Mucosa of rectum (tissue), 2 donors: Measurements from ENCODE around the gene ALKAL2.

Experiments
- H3K27ac ChIP-seq, 2 donors: one replicate each; pipeline ENCODE4 v1.7.0; 2013; ENCODE audit warnings: inconsistent platforms in 2 of 2, low read depth in 2 of 2, low read length in 2 of 2
- H3K27me3 ChIP-seq, 2 donors: one replicate each; pipeline ENCODE4 v1.7.0; 2013; ENCODE audit warnings: low read length in 2 of 2; ENCODE audit not compliant: control insufficient read depth in 2 of 2, insufficient read depth in 2 of 2
- H3K36me3 ChIP-seq, 2 donors: one replicate each; pipeline ENCODE4 v1.7.0; 2013; ENCODE audit warnings: low read length in 2 of 2; ENCODE audit not compliant: control insufficient read depth in 2 of 2, insufficient read depth in 2 of 2
- H3K4me1 ChIP-seq, 2 donors: one replicate each; pipeline ENCODE4 v1.7.0; 2013; ENCODE audit warnings: low read length in 2 of 2, mild to moderate bottlenecking in 1 of 2; ENCODE audit not compliant: control insufficient read depth in 2 of 2, insufficient read depth in 2 of 2
- H3K4me3 ChIP-seq, 2 donors: one replicate each; pipeline ENCODE4 v1.7.0; 2013; ENCODE audit warnings: low read length in 2 of 2
- H3K9ac ChIP-seq, 2 donors: one replicate each; pipeline ENCODE4 v1.7.0; 2013; ENCODE audit warnings: low read length in 2 of 2, low read depth in 1 of 2, mild to moderate bottlenecking in 1 of 2
- H3K9me3 ChIP-seq, 2 donors: one replicate each; pipeline ENCODE4 v1.7.0; 2013; ENCODE audit warnings: low read length in 2 of 2; ENCODE audit not compliant: control insufficient read depth in 2 of 2
- donor health status: healthy.
- donor health status: Normal muscosa, but diverticular disease.

The ALKAL2 gene

GRCh38 chr2:296354-296753 lies 8.5 kb upstream of the ALKAL2 start:
- H3K36me3 ChIP-seq, result no peaks in the 10 kb centered on the region
- no peak overlapping the region for H3K27ac ChIP-seq

GRCh38 chr2:295090-295489 lies 7.2 kb upstream of the ALKAL2 start:
- Histone ChIP-seq H3K9ac (no peak overlapping the region), H3K9me3 (no peaks in the 10 kb centered on the region), H3K4me1 (no peaks in the 10 kb centered on the region), H3K27ac (no peak overlapping the region), H3K4me3 (no peak overlapping the region), H3K36me3 (no peaks in the 10 kb centered on the region), H3K27me3 (peaks cover 7 to 12% of the 10 kb centered on the region in 2 donors)

More at GRCh38 chr2:296354-296753, 8.5 kb upstream of the ALKAL2 start:
- H3K27me3 ChIP-seq, result peaks cover 6 to 12% of the 10 kb centered on the region in 2 donors
- no peaks in the 10 kb centered on the region for H3K9me3 ChIP-seq
- H3K4me1 ChIP-seq, result no peaks in the 10 kb centered on the region
- H3K4me3 ChIP-seq, result no peak overlapping the region
- no peak overlapping the region for H3K9ac ChIP-seq

- H3K9me3 ChIP-seq, result no peaks in the 10 kb centered on the region
- no peak overlapping the region for H3K27ac ChIP-seq
- H3K36me3 ChIP-seq, result no peaks in the 10 kb centered on the region
- H3K9ac ChIP-seq, result peak overlapping the region in 1 of 2 donors; percentile 12
- H3K4me1 ChIP-seq, result peaks cover 10% of the 10 kb centered on the region in 2 donors
- H3K4me3 ChIP-seq, result peak overlapping the region; percentile 57 to 71
- H3K27me3 ChIP-seq, result peaks cover 16 to 32% of the 10 kb centered on the region in 2 donors
These were observed 2.3 kb upstream of the ALKAL2 start for GRCh38 chr2:290090-290722.

GRCh38 chr2:289362-290089 lies 1.6 kb upstream of the ALKAL2 start:
- Histone ChIP-seq H3K36me3 (no peaks in the 10 kb centered on the region), H3K9ac (peak overlapping the region; percentile 12 to 32), H3K4me1 (peaks cover 10% of the 10 kb centered on the region in 2 donors), H3K27ac (peak overlapping the region in 1 of 2 donors; percentile 38), H3K27me3 (peaks cover 16 to 29% of the 10 kb centered on the region in 2 donors), H3K4me3 (peak overlapping the region; percentile 57 to 71), H3K9me3 (no peaks in the 10 kb centered on the region)

GRCh38 chr2:288758-289361 lies 969 bp upstream of the ALKAL2 start:
- peak overlapping the region; percentile 57 to 71 for H3K4me3 ChIP-seq
- H3K36me3 ChIP-seq, result no peaks in the 10 kb centered on the region
- no peaks in the 10 kb centered on the region for H3K9me3 ChIP-seq
- peaks cover 16 to 29% of the 10 kb centered on the region in 2 donors for H3K27me3 ChIP-seq
- peaks cover 10% of the 10 kb centered on the region in 2 donors for H3K4me1 ChIP-seq
- H3K9ac ChIP-seq, result no peak overlapping the region
- H3K27ac ChIP-seq, result peak overlapping the region in 1 of 2 donors; percentile 43

GRCh38 chr2:287471-287885 lies 413 bp downstream of the ALKAL2 start:
- no peak overlapping the region for H3K27ac ChIP-seq
- no peaks in the 10 kb centered on the region for H3K9me3 ChIP-seq
- peaks cover 16 to 29% of the 10 kb centered on the region in 2 donors for H3K27me3 ChIP-seq
- peak overlapping the region in 1 of 2 donors; percentile 41 for H3K4me3 ChIP-seq
- H3K4me1 ChIP-seq, result peaks cover 10% of the 10 kb centered on the region in 2 donors
- peaks cover 4% of the 10 kb centered on the region in 2 donors for H3K36me3 ChIP-seq
- H3K9ac ChIP-seq, result peak overlapping the region in 1 of 2 donors; percentile 47

GRCh38 chr2:286774-287392 lies 1.0 kb downstream of the ALKAL2 start:
- Histone ChIP-seq H3K36me3 (peaks cover 7 to 8% of the 10 kb centered on the region in 2 donors), H3K27ac (no peak overlapping the region), H3K9ac (peak overlapping the region in 1 of 2 donors; percentile 47), H3K9me3 (no peaks in the 10 kb centered on the region), H3K27me3 (peaks cover 16 to 29% of the 10 kb centered on the region in 2 donors), H3K4me1 (peaks cover 10% of the 10 kb centered on the region in 2 donors), H3K4me3 (peak overlapping the region in 1 of 2 donors; percentile 41)

- Histone ChIP-seq H3K27me3 (peaks cover 16 to 29% of the 10 kb centered on the region in 2 donors), H3K4me3 (no peak overlapping the region), H3K27ac (no peak overlapping the region), H3K4me1 (peaks cover 10% of the 10 kb centered on the region in 2 donors), H3K36me3 (peaks cover 14 to 15% of the 10 kb centered on the region in 2 donors), H3K9ac (no peak overlapping the region), H3K9me3 (no peaks in the 10 kb centered on the region)
These were observed 1.9 kb downstream of the ALKAL2 start for GRCh38 chr2:286035-286434.

GRCh38 chr2:285531-285930 lies 2.4 kb downstream of the ALKAL2 start:
- peaks cover 19% of the 10 kb centered on the region in 2 donors for H3K36me3 ChIP-seq
- H3K4me3 ChIP-seq, result no peak overlapping the region
- no peak overlapping the region for H3K9ac ChIP-seq
- H3K9me3 ChIP-seq, result no peaks in the 10 kb centered on the region
- no peak overlapping the region for H3K27ac ChIP-seq
- H3K4me1 ChIP-seq, result peaks cover 10% of the 10 kb centered on the region in 2 donors
- H3K27me3 ChIP-seq, result peaks cover 16 to 29% of the 10 kb centered on the region in 2 donors
